Liver (tissue), 3 donors: ENCODE results near the gene NOL4L.

Experiments
- EGR1 ChIP-seq, 2 donors: IDR thresholded peaks; 2 replicates each; pipeline ENCODE4 v1.6.1; 2016 to 2018; ENCODE audit warnings: antibody characterized with exemption in 2 of 2, low read depth in 2 of 2
- GABPA ChIP-seq, 2 donors: IDR thresholded peaks in 1 of 2; conservative IDR thresholded peaks in 1 of 2; 2 replicates each; pipeline ENCODE4 v1.6.1; 2016; ENCODE audit warnings: antibody characterized with exemption in 2 of 2, mild to moderate bottlenecking in 1 of 2, moderate library complexity in 1 of 2
- JUND ChIP-seq, 2 donors: IDR thresholded peaks; 2 replicates each; pipeline ENCODE4 v1.6.1; 2016; ENCODE audit warnings: antibody characterized with exemption in 2 of 2
- RAD21 ChIP-seq, 2 donors: IDR thresholded peaks; 2 replicates each; pipeline ENCODE4 v1.6.1; 2016; ENCODE audit warnings: antibody characterized with exemption in 2 of 2, mild to moderate bottlenecking in 2 of 2
- RXRA ChIP-seq, 2 donors: IDR thresholded peaks; 2 replicates each; pipeline ENCODE4 v1.6.1; 2017 to 2018; ENCODE audit warnings: antibody characterized with exemption in 2 of 2, mild to moderate bottlenecking in 1 of 2
- SP1 ChIP-seq: IDR thresholded peaks from 2 replicates; pipeline ENCODE4 v1.6.1; 2018; ENCODE audit warnings: antibody characterized with exemption, mild to moderate bottlenecking
- TAF1 ChIP-seq: conservative IDR thresholded peaks from 2 replicates; pipeline ENCODE4 v1.6.1; 2016; ENCODE audit warnings: antibody characterized with exemption, mild to moderate bottlenecking
- YY1 ChIP-seq: IDR thresholded peaks from 2 replicates; pipeline ENCODE4 v1.6.1; 2016; ENCODE audit warnings: antibody characterized with exemption, mild to moderate bottlenecking
- TF ChIP-seq, protein P1 (sequence below): IDR thresholded peaks from 2 replicates; pipeline ENCODE4 v1.6.1; 2016; ENCODE audit warnings: antibody characterized with exemption
- TF ChIP-seq, protein P2 (sequence below): fragments of 150-350 bp; IDR thresholded peaks from 2 replicates; pipeline ENCODE4 v1.5.1; 2017; ENCODE audit warnings: improper control_type of control experiment, low read depth, low read length; ENCODE audit not compliant: missing input control
- TF ChIP-seq, protein P3 (sequence below): IDR thresholded peaks from 2 replicates; pipeline ENCODE4 v1.6.1; 2016; ENCODE audit warnings: antibody characterized with exemption, mild to moderate bottlenecking
- TF ChIP-seq, protein P4 (sequence below): IDR thresholded peaks from 2 replicates; pipeline ENCODE4 v1.6.1; 2016; ENCODE audit warnings: antibody characterized with exemption
- TF ChIP-seq, protein P5 (sequence below): IDR thresholded peaks from 2 replicates; pipeline ENCODE4 v1.6.1; 2016; ENCODE audit warnings: antibody characterized with exemption
- donor health status: healthy.
- donor health status: healthy.

DNA sequence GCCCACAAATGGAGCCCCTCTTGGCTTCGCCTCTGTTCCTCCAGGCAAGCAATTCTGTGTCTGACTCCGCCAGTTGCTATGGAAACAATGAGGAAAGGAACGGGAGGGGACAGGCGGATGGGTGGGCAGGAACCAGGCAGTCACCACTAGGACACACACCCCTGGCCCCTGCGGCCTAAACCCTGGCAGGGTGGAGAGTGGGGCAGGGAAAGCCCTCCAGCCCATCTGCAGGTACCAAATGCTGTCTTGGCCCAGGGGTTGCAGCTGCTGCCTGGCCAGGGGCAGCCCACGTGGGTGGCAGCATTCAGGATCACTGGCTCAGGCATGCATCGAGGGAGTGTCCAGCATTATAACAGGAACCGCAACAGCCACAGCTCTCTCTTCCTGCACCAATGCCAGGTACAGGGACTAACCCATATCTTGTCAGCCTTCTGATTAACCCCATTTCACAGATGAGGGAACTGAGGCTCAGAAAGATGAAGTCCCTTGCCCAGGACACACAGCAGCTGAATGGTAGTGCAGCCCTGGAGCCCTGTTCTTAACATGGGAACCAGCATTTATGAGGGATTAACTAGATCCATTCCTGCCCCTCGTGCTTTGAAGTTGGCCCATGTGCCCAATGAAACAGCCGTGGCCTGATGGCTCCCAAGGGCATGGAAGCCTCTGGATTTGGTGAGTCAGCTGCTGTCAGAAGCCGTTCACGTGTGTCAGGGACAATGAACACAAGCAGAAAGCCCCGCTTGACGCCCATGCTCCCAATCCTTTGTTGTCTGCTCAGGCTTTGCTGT is 66.3 kb downstream of the NOL4L start:
- TF ChIP-seq SP1: no peak
- no peak for TF ChIP-seq EGR1 (IDR thresholded peaks at IDR 0.05; ENCODE audit: low read depth in 2 of 2)
- TF ChIP-seq TAF1: no peak
- TF ChIP-seq, protein P1, sequence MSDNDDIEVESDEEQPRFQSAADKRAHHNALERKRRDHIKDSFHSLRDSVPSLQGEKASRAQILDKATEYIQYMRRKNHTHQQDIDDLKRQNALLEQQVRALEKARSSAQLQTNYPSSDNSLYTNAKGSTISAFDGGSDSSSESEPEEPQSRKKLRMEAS: no peak
- TF ChIP-seq, protein P2, sequence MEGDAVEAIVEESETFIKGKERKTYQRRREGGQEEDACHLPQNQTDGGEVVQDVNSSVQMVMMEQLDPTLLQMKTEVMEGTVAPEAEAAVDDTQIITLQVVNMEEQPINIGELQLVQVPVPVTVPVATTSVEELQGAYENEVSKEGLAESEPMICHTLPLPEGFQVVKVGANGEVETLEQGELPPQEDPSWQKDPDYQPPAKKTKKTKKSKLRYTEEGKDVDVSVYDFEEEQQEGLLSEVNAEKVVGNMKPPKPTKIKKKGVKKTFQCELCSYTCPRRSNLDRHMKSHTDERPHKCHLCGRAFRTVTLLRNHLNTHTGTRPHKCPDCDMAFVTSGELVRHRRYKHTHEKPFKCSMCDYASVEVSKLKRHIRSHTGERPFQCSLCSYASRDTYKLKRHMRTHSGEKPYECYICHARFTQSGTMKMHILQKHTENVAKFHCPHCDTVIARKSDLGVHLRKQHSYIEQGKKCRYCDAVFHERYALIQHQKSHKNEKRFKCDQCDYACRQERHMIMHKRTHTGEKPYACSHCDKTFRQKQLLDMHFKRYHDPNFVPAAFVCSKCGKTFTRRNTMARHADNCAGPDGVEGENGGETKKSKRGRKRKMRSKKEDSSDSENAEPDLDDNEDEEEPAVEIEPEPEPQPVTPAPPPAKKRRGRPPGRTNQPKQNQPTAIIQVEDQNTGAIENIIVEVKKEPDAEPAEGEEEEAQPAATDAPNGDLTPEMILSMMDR: no peak
- TF ChIP-seq RAD21 (IDR thresholded peaks at IDR 0.05): no peak
- TF ChIP-seq JUND (IDR thresholded peaks at IDR 0.05): no peak
- TF ChIP-seq, protein P3, sequence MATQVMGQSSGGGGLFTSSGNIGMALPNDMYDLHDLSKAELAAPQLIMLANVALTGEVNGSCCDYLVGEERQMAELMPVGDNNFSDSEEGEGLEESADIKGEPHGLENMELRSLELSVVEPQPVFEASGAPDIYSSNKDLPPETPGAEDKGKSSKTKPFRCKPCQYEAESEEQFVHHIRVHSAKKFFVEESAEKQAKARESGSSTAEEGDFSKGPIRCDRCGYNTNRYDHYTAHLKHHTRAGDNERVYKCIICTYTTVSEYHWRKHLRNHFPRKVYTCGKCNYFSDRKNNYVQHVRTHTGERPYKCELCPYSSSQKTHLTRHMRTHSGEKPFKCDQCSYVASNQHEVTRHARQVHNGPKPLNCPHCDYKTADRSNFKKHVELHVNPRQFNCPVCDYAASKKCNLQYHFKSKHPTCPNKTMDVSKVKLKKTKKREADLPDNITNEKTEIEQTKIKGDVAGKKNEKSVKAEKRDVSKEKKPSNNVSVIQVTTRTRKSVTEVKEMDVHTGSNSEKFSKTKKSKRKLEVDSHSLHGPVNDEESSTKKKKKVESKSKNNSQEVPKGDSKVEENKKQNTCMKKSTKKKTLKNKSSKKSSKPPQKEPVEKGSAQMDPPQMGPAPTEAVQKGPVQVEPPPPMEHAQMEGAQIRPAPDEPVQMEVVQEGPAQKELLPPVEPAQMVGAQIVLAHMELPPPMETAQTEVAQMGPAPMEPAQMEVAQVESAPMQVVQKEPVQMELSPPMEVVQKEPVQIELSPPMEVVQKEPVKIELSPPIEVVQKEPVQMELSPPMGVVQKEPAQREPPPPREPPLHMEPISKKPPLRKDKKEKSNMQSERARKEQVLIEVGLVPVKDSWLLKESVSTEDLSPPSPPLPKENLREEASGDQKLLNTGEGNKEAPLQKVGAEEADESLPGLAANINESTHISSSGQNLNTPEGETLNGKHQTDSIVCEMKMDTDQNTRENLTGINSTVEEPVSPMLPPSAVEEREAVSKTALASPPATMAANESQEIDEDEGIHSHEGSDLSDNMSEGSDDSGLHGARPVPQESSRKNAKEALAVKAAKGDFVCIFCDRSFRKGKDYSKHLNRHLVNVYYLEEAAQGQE: no peak
- no peak for TF ChIP-seq YY1
- TF ChIP-seq, protein P4, sequence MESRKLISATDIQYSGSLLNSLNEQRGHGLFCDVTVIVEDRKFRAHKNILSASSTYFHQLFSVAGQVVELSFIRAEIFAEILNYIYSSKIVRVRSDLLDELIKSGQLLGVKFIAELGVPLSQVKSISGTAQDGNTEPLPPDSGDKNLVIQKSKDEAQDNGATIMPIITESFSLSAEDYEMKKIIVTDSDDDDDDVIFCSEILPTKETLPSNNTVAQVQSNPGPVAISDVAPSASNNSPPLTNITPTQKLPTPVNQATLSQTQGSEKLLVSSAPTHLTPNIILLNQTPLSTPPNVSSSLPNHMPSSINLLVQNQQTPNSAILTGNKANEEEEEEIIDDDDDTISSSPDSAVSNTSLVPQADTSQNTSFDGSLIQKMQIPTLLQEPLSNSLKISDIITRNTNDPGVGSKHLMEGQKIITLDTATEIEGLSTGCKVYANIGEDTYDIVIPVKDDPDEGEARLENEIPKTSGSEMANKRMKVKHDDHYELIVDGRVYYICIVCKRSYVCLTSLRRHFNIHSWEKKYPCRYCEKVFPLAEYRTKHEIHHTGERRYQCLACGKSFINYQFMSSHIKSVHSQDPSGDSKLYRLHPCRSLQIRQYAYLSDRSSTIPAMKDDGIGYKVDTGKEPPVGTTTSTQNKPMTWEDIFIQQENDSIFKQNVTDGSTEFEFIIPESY: no peak
- TF ChIP-seq, protein P5, sequence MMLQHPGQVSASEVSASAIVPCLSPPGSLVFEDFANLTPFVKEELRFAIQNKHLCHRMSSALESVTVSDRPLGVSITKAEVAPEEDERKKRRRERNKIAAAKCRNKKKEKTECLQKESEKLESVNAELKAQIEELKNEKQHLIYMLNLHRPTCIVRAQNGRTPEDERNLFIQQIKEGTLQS: no peak
- TF ChIP-seq RXRA (IDR thresholded peaks at IDR 0.05): no peak
- TF ChIP-seq GABPA (IDR thresholded peaks at IDR 0.05 in 1 of 2, conservative IDR thresholded peaks at IDR 0.05 in 1 of 2): no peak
